OCI-LY3 (cell line): ENCODE measurements around the gene SPATA12.

Source experiments
- H2AFZ ChIP-seq: fragments of 200-600, 300-600 bp; shearing (Covaris generic); 2 replicates; pipeline ENCODE4 v1.6.0; 2014; ENCODE audit warnings: antibody characterized with exemption, low read depth, low read length
- H3K27ac ChIP-seq: fragments of 200-600, 300-600 bp; sonication (generic); 2 replicates; pipeline ENCODE4 v1.5.1; 2014; ENCODE audit warnings: mild to moderate bottlenecking, low read length, moderate library complexity, mixed read lengths
- H3K27me3 ChIP-seq: fragments of 200-600, 300-600 bp; sonication (generic); 2 replicates; pipeline ENCODE4 v1.6.1; 2014; ENCODE audit warnings: low read depth, low read length, mixed read lengths
- H3K36me3 ChIP-seq: fragments of 200-600, 300-600 bp; sonication (generic); replicated peaks from 2 replicates; pipeline ENCODE3; 2014; ENCODE audit warnings: low read depth, low read length, mixed read lengths
- H3K4me1 ChIP-seq: fragments of 300-600, 200-600 bp; sonication (generic); 2 replicates; pipeline ENCODE4 v1.6.1; 2014; ENCODE audit warnings: low read length, mixed read lengths
- H3K4me2 ChIP-seq: fragments of 200-600, 300-600 bp; sonication (generic); 2 replicates; pipeline ENCODE4 v1.6.1; 2014; ENCODE audit warnings: low read length, mixed read lengths
- H3K4me3 ChIP-seq: fragments of 300-600, 200-600 bp; sonication (generic); 2 replicates; pipeline ENCODE4 v1.5.1; 2014; ENCODE audit warnings: antibody characterized with exemption, mild to moderate bottlenecking, low read length, moderate library complexity
- H3K79me2 ChIP-seq: fragments of 300-600, 200-600 bp; shearing (Covaris generic); 2 replicates; pipeline ENCODE4 v1.6.1; 2014; ENCODE audit warnings: mild to moderate bottlenecking, low read length, mixed read lengths
- H3K9ac ChIP-seq: fragments of 300-600, 200-600 bp; shearing (Covaris generic); 2 replicates; pipeline ENCODE4 v1.6.0; 2014; ENCODE audit warnings: mild to moderate bottlenecking, low read length, moderate library complexity
- H3K9me3 ChIP-seq: fragments of 200-600, 300-600 bp; shearing (Covaris generic); 2 replicates; pipeline ENCODE4 v1.6.1; 2014; ENCODE audit warnings: low read length, mixed read lengths; ENCODE audit not compliant: insufficient read depth
- H4K20me1 ChIP-seq: fragments of 200-600, 300-600 bp; sonication (generic); 2 replicates; pipeline ENCODE4 v1.6.1; 2016; ENCODE audit warnings: low read length, mixed read lengths; ENCODE audit not compliant: insufficient read depth
- CTCF ChIP-seq: fragments of 200-600, 300-600 bp; sonication (generic); IDR thresholded peaks from 2 replicates; pipeline ENCODE4 v1.5.1; 2014; ENCODE audit warnings: antibody characterized with exemption, low read length, low read depth
- EZH2phosphoT487 ChIP-seq: fragments of 200-600 bp; shearing (Covaris generic); IDR thresholded peaks from 2 replicates; pipeline ENCODE4 v1.6.1; 2018; ENCODE audit warnings: antibody characterized with exemption, mixed run types, low read depth

Gene SPATA12

GRCh38 chr3:57060089-57060821 lies at the start of gene SPATA12:
Gene SPATA12 (plus strand): TSS chr3:57060664. CDS start chr3:57073695, 13,031 bp downstream.
- Histone ChIP-seq H3K27me3 (no peaks in the 10 kb centered on the region), H3K4me2 (no peak within 1 kb of the TSS), H2AFZ (no peak within 1 kb of the TSS), H3K9me3 (no peaks in the 10 kb centered on the region), H3K27ac (no peak within 1 kb of the TSS), H3K36me3 (peaks cover 2% of the 10 kb centered on the region), H3K4me3 (no peak within 1 kb of the TSS), H4K20me1 (no peaks in the 10 kb centered on the region), H3K9ac (no peak within 1 kb of the TSS), H3K4me1 (peaks cover 18% of the 10 kb centered on the region), H3K79me2 (no peaks in the 10 kb centered on the region)
- TF ChIP-seq CTCF (no peak), EZH2phosphoT487 (no peak)

GRCh38 chr3:57011022-57011421 lies 49.4 kb upstream of the SPATA12 start:
- Histone ChIP-seq H3K79me2 (no peaks in the 10 kb centered on the region), H3K4me3 (no peak overlapping the region), H4K20me1 (no peaks in the 10 kb centered on the region), H3K9me3 (no peaks in the 10 kb centered on the region), H3K27ac (no peak overlapping the region), H2AFZ (no peak overlapping the region), H3K36me3 (no peaks in the 10 kb centered on the region), H3K4me2 (no peak overlapping the region), H3K9ac (no peak overlapping the region), H3K27me3 (no peaks in the 10 kb centered on the region), H3K4me1 (no peaks in the 10 kb centered on the region)
- no peak for TF ChIP-seq EZH2phosphoT487
- no peak for TF ChIP-seq CTCF

- H2AFZ ChIP-seq, result no peak overlapping the region
- no peak overlapping the region for H3K4me3 ChIP-seq
- H3K4me1 ChIP-seq, result peaks cover 15% of the 10 kb centered on the region
Observed at GRCh38 chr3:57012847-57013246, 47.6 kb upstream of the SPATA12 start.

GRCh38 chr3:57015350-57015729 lies 45.1 kb upstream of the SPATA12 start:
- Histone ChIP-seq H3K36me3 (no peaks in the 10 kb centered on the region), H3K9ac (no peak overlapping the region), H4K20me1 (no peaks in the 10 kb centered on the region), H3K9me3 (no peaks in the 10 kb centered on the region), H3K27ac (no peak overlapping the region), H3K4me2 (no peak overlapping the region), H3K4me1 (peaks cover 34% of the 10 kb centered on the region), H3K79me2 (no peaks in the 10 kb centered on the region), H3K4me3 (no peak overlapping the region), H3K27me3 (no peaks in the 10 kb centered on the region), H2AFZ (no peak overlapping the region)
- TF ChIP-seq EZH2phosphoT487 (no peak), CTCF (no peak)

More at GRCh38 chr3:57012847-57013246, 47.6 kb upstream of the SPATA12 start:
- Histone ChIP-seq H3K36me3 (no peaks in the 10 kb centered on the region), H3K79me2 (no peaks in the 10 kb centered on the region), H3K9ac (no peak overlapping the region), H3K4me2 (no peak overlapping the region), H3K9me3 (no peaks in the 10 kb centered on the region), H3K27me3 (no peaks in the 10 kb centered on the region), H3K27ac (no peak overlapping the region), H4K20me1 (no peaks in the 10 kb centered on the region)
- no peak for TF ChIP-seq CTCF
- no peak for TF ChIP-seq EZH2phosphoT487
